Bronchial epithelial cell (primary cell): ENCODE measurements around the gene AFTPH. TPM values are rescaled to one million over a fixed set of nuclear protein-coding genes. Genes with fewer than 3 reads are reported as not detected.

ENCODE experiments used
- DNase-seq: peaks from one replicate; pipeline ENCODE4 v3.0.0-alpha.2; 2010; ENCODE audit warnings: low read depth
- FAIRE-seq: peaks from 2 replicates; lab custom pipeline; 2011; peaks lifted over from hg19 to GRCh38; lab: Jason Lieb, UNC
- H3K27me3 ChIP-seq: 2 replicates; pipeline ENCODE4 v1.5.1; 2011; ENCODE audit warnings: low read length; ENCODE audit not compliant: control insufficient read depth, insufficient read depth
- H3K36me3 ChIP-seq: 2 replicates; pipeline ENCODE4 v1.5.1; 2011; ENCODE audit warnings: low read length; ENCODE audit not compliant: control insufficient read depth, insufficient read depth
- H3K4me3 ChIP-seq: 2 replicates; pipeline ENCODE4 v1.5.1; 2011; ENCODE audit warnings: mild to moderate bottlenecking, low read depth, low read length, control low read depth
- CTCF ChIP-seq: IDR thresholded peaks from 2 replicates; pipeline ENCODE4 v1.5.1; 2011; ENCODE audit warnings: mild to moderate bottlenecking, moderate library complexity, low read length, control low read depth, inconsistent platforms; ENCODE audit not compliant: insufficient read depth, severe bottlenecking
- total RNA-seq: library from RNA; depleted of rRNA; stranded (reverse); fragments of >200 nt; gene quantifications from 2 replicates; pipeline ENCODE4 v1.2.1, GENCODE V29; 2014

AFTPH gene
- total RNA-seq, 1 donor from 2014 or later = 56.3 TPM

- Histone ChIP-seq H3K4me3 (no peak overlapping the region), H3K36me3 (no peaks in the 10 kb centered on the region), H3K27me3 (no peaks in the 10 kb centered on the region)
- TF ChIP-seq CTCF = no peak
- FAIRE-seq (no peak), DNase-seq (peak; percentile 32)
Observed at GRCh38 chr2:64543008-64543697, 19.0 kb downstream of the AFTPH start.

- no peak for FAIRE-seq
Observed at GRCh38 chr2:64548761-64549160, 24.6 kb downstream of the AFTPH start.

GRCh38 chr2:64550042-64550441 is 25.9 kb downstream of the AFTPH start:
- Histone ChIP-seq H3K27me3 (no peaks in the 10 kb centered on the region), H3K4me3 (no peak overlapping the region), H3K36me3 (no peaks in the 10 kb centered on the region)
- FAIRE-seq = no peak
- no peak for DNase-seq
- no peak for TF ChIP-seq CTCF

More at GRCh38 chr2:64548761-64549160, 24.6 kb downstream of the AFTPH start:
- DNase-seq = no peak
- TF ChIP-seq CTCF = no peak
- Histone ChIP-seq H3K27me3 (no peaks in the 10 kb centered on the region), H3K36me3 (no peaks in the 10 kb centered on the region), H3K4me3 (no peak overlapping the region)

GRCh38 chr2:64551851-64552250 is 27.7 kb downstream of the AFTPH start:
- FAIRE-seq (no peak), DNase-seq (no peak)
- H3K36me3 ChIP-seq = no peaks in the 10 kb centered on the region
- no peak overlapping the region for H3K4me3 ChIP-seq
- TF ChIP-seq CTCF = no peak
- H3K27me3 ChIP-seq = no peaks in the 10 kb centered on the region

- DNase-seq (no peak), FAIRE-seq (no peak)
- no peak for TF ChIP-seq CTCF
- Histone ChIP-seq H3K4me3 (no peak overlapping the region), H3K36me3 (no peaks in the 10 kb centered on the region), H3K27me3 (no peaks in the 10 kb centered on the region)
Observed at GRCh38 chr2:64554117-64554516, 30.0 kb downstream of the AFTPH start.
